Activated B cell treated with CpG ODN at 0.5 μM for 24 hours (primary cell): Measurements from ENCODE around the gene FHIT. TPM values are rescaled to one million over a fixed set of nuclear protein-coding genes. Genes with fewer than 3 reads are reported as not detected.

Experiments used
- ATAC-seq: fragments of 200-7000 bp; cut with Tn5 transposase; one replicate; pipeline ENCODE4 v1.10.0; 2021; ENCODE audit warnings: low read depth, mild to moderate bottlenecking, moderate library complexity
- CTCF ChIA-PET: fragments of 350-600 bp; sonication (Branson Sonifier 250); formaldehyde crosslinking; loops from one replicate; lab custom pipeline; 2021; ENCODE audit warnings: antibody characterized with exemption; lab: Charles Lee
- POLR2A ChIA-PET: fragments of 350-600 bp; sonication (Branson Sonifier 250); formaldehyde crosslinking; loops from one replicate; lab custom pipeline; 2021; ENCODE audit warnings: antibody characterized with exemption; lab: Charles Lee
- DNase-seq: peaks from one replicate; pipeline ENCODE4 v3.0.0; 2022
- H3K27ac Mint-ChIP-seq: one replicate; pipeline ENCODE4 v1.8.0; 2020; ENCODE audit warnings: mixed read lengths
- H3K27me3 Mint-ChIP-seq: one replicate; pipeline ENCODE4 v1.8.0; 2021; ENCODE audit warnings: mixed read lengths
- H3K36me3 Mint-ChIP-seq: one replicate; pipeline ENCODE4 v1.8.0; 2021; ENCODE audit warnings: low read depth, mixed read lengths
- H3K4me1 Mint-ChIP-seq: one replicate; pipeline ENCODE4 v1.8.0; 2021; ENCODE audit warnings: mixed read lengths
- H3K4me3 Mint-ChIP-seq: one replicate; pipeline ENCODE4 v1.8.0; 2020; ENCODE audit warnings: mild to moderate bottlenecking, mixed read lengths
- H3K9me3 Mint-ChIP-seq: one replicate; pipeline ENCODE4 v1.8.0; 2020; ENCODE audit warnings: mixed read lengths
- intact Hi-C: fragments of 100-400 bp; cut with micrococcal nuclease; formaldehyde crosslinking; loops from one replicate; pipeline ENCODE4 v1.15.1; 2024
- total RNA-seq: library from RNA; stranded (reverse); gene quantifications from 2 replicates; pipeline ENCODE4 v1.2.3, GENCODE V29; 2022
- TF ChIP-seq, protein P1 (sequence below): fragments of 200-600 bp; IDR thresholded peaks from one replicate; pipeline ENCODE4 v1.8.0; 2022; ENCODE audit warnings: antibody characterized with exemption, mild to moderate bottlenecking

FHIT gene
- total RNA-seq, 1 donor from 2014 or later = 5.5 TPM

DNA sequence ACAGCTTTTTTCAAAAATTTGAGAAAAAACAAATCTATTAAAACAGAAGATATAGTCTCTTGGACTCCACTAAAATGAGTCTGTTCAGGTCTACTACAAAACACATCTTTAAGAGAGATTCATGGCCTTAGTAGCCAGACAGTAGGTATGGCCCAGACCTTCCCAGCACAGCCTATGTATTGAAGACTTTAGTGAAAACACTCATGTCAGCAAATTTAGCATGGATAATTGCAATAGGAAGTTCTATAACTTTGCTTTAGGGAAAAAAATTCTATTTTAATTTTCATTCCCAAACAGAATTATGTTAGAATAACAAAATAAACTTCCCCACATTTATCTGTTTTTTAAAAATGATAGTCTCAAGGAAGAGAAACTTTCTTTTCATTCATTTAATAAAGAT is 976.6 kb downstream of the FHIT start:
- DNase-seq = no peak
- ATAC-seq = no peak
- H3K27ac Mint-ChIP-seq = no peak overlapping the region
- POLR2A ChIA-PET = no interaction called here
- no peaks in the 10 kb centered on the region for H3K4me1 Mint-ChIP-seq
- intact Hi-C loops = no loop called here
- H3K9me3 Mint-ChIP-seq = peaks cover 2% of the 10 kb centered on the region
- H3K27me3 Mint-ChIP-seq = no peaks in the 10 kb centered on the region
- no peaks in the 10 kb centered on the region for H3K36me3 Mint-ChIP-seq
- no peak overlapping the region for H3K4me3 Mint-ChIP-seq
- TF ChIP-seq, protein P1, sequence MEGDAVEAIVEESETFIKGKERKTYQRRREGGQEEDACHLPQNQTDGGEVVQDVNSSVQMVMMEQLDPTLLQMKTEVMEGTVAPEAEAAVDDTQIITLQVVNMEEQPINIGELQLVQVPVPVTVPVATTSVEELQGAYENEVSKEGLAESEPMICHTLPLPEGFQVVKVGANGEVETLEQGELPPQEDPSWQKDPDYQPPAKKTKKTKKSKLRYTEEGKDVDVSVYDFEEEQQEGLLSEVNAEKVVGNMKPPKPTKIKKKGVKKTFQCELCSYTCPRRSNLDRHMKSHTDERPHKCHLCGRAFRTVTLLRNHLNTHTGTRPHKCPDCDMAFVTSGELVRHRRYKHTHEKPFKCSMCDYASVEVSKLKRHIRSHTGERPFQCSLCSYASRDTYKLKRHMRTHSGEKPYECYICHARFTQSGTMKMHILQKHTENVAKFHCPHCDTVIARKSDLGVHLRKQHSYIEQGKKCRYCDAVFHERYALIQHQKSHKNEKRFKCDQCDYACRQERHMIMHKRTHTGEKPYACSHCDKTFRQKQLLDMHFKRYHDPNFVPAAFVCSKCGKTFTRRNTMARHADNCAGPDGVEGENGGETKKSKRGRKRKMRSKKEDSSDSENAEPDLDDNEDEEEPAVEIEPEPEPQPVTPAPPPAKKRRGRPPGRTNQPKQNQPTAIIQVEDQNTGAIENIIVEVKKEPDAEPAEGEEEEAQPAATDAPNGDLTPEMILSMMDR = no peak
- CTCF ChIA-PET = no interaction called here

GRCh38 chr3:60274098-60274497 is 977.2 kb downstream of the FHIT start:
- Mint-ChIP-seq H3K36me3 (no peaks in the 10 kb centered on the region), H3K9me3 (peaks cover 2% of the 10 kb centered on the region), H3K27ac (no peak overlapping the region), H3K4me3 (no peak overlapping the region), H3K27me3 (no peaks in the 10 kb centered on the region), H3K4me1 (no peaks in the 10 kb centered on the region)
- TF ChIP-seq, protein P1 = no peak
- CTCF ChIA-PET = no interaction called here
- DNase-seq (no peak), ATAC-seq (no peak)
- intact Hi-C loops = no loop called here
- POLR2A ChIA-PET = no interaction called here

GRCh38 chr3:60269829-60270266 is 981.4 kb downstream of the FHIT start:
- no peaks in the 10 kb centered on the region for H3K36me3 Mint-ChIP-seq
- ATAC-seq = no peak
- H3K4me1 Mint-ChIP-seq = no peaks in the 10 kb centered on the region
- CTCF ChIA-PET = no interaction called here
- intact Hi-C loops = no loop called here
- no peaks in the 10 kb centered on the region for H3K27me3 Mint-ChIP-seq
- H3K27ac Mint-ChIP-seq = no peak overlapping the region
- TF ChIP-seq, protein P1 = no peak
- DNase-seq = no peak
- no peak overlapping the region for H3K4me3 Mint-ChIP-seq
- POLR2A ChIA-PET = no interaction called here
- peaks cover 2% of the 10 kb centered on the region for H3K9me3 Mint-ChIP-seq

DNA sequence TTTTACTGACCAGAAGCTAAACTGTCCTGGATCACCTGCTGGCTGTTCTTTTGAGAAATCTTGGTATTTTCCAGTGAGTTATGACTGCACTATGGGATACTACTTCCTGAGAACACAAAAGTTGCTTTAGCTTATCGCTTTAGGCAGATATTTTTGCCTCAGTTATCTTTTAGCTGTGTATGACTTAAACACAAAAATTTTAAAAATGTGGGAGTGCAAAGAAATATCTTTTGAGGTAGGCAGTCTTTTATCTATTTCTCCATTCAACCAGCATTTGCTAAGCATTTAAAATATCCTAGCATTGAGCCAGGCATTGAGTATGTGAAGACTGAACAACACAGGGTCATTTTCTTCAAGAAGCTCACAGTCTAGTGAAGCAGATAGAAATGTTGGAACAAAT is 981.9 kb downstream of the FHIT start:
- ATAC-seq (no peak), DNase-seq (no peak)
- Mint-ChIP-seq H3K4me1 (no peaks in the 10 kb centered on the region), H3K27me3 (no peaks in the 10 kb centered on the region), H3K4me3 (no peak overlapping the region), H3K27ac (no peak overlapping the region), H3K36me3 (no peaks in the 10 kb centered on the region), H3K9me3 (peaks cover 2% of the 10 kb centered on the region)
- POLR2A ChIA-PET = no interaction called here
- intact Hi-C loops = no loop called here
- CTCF ChIA-PET = no interaction called here
- TF ChIP-seq, protein P1 = no peak

- no peak overlapping the region for H3K4me3 Mint-ChIP-seq
- ATAC-seq = no peak
- TF ChIP-seq, protein P1 = no peak
- ChIA-PET POLR2A (no interaction called here), CTCF (no interaction called here)
- no peaks in the 10 kb centered on the region for H3K9me3 Mint-ChIP-seq
- no peaks in the 10 kb centered on the region for H3K27me3 Mint-ChIP-seq
- intact Hi-C loops = no loop called here
- no peak overlapping the region for H3K27ac Mint-ChIP-seq
- DNase-seq = no peak
- no peaks in the 10 kb centered on the region for H3K36me3 Mint-ChIP-seq
- H3K4me1 Mint-ChIP-seq = no peaks in the 10 kb centered on the region
These were observed 983.1 kb downstream of the FHIT start for GRCh38 chr3:60268123-60268522.
